Neural cell (in vitro differentiated cells): ENCODE results near the gene NSF. TPM values are rescaled to one million over a fixed set of nuclear protein-coding genes. Genes with fewer than 3 reads are reported as not detected.
A peak's percentile ranks its signal among the peaks of the same experiment; 100 is the strongest.

Experiments
- H2AFZ ChIP-seq: fragments of 200-600, 300-800 bp; sonication (generic), shearing (Covaris generic); 2 replicates; pipeline ENCODE4 v1.6.0; 2014; ENCODE audit warnings: low read depth, mild to moderate bottlenecking, antibody characterized with exemption, low read length, moderate library complexity
- H3F3A ChIP-seq: fragments of 200-600 bp; shearing (Covaris generic); 2 replicates; pipeline ENCODE4 v1.6.1; 2016; ENCODE audit warnings: mild to moderate bottlenecking, moderate library complexity, mixed read lengths, antibody characterized with exemption, low read length; ENCODE audit not compliant: insufficient read depth, poor library complexity, severe bottlenecking
- H3K27ac ChIP-seq: fragments of 200-600, 300-800 bp; sonication (generic), shearing (Covaris generic); 2 replicates; pipeline ENCODE4 v1.5.1; 2014; ENCODE audit warnings: mild to moderate bottlenecking, low read length, moderate library complexity
- H3K27me3 ChIP-seq: fragments of 300-800, 200-600 bp; sonication (generic), shearing (Covaris generic); 2 replicates; pipeline ENCODE4 v1.6.0; 2014; ENCODE audit warnings: mild to moderate bottlenecking, low read depth, low read length, moderate library complexity; ENCODE audit not compliant: insufficient read depth
- H3K36me3 ChIP-seq: fragments of 300-800, 200-600 bp; sonication (generic), shearing (Covaris generic); 2 replicates; pipeline ENCODE4 v1.5.1; 2014; ENCODE audit warnings: mild to moderate bottlenecking, antibody characterized with exemption, low read length, moderate library complexity; ENCODE audit not compliant: insufficient read depth
- H3K4me2 ChIP-seq: fragments of 300-800, 200-600 bp; sonication (generic), shearing (Covaris generic); 2 replicates; pipeline ENCODE4 v1.6.0; 2014; ENCODE audit warnings: mild to moderate bottlenecking, low read length
- H3K4me3 ChIP-seq: fragments of 300-800, 200-600 bp; sonication (generic), shearing (Covaris generic); 2 replicates; pipeline ENCODE4 v1.5.1; 2014; ENCODE audit warnings: mild to moderate bottlenecking, low read length, moderate library complexity
- H3K79me2 ChIP-seq: fragments of 200-600 bp; shearing (Covaris generic); replicated peaks from 2 replicates; pipeline ENCODE4 v1.6.0; 2014; ENCODE audit warnings: mild to moderate bottlenecking, low read length, moderate library complexity; ENCODE audit not compliant: insufficient read depth
- H3K9ac ChIP-seq: fragments of 300-800, 200-600 bp; sonication (generic), shearing (Covaris generic); 2 replicates; pipeline ENCODE4 v1.6.1; 2016; ENCODE audit warnings: mild to moderate bottlenecking, low read length, mixed read lengths
- H3K9me2 ChIP-seq: fragments of 200-600 bp; shearing (Covaris generic); 2 replicates; pipeline ENCODE4 v1.6.1; 2016; ENCODE audit warnings: mild to moderate bottlenecking, low read length, mixed read lengths; ENCODE audit not compliant: insufficient read depth
- H3K9me3 ChIP-seq: fragments of 200-600, 300-800 bp; sonication (generic), shearing (Covaris generic); 2 replicates; pipeline ENCODE4 v1.6.1; 2016; ENCODE audit warnings: mild to moderate bottlenecking, mixed run types, low read length, moderate library complexity, mixed read lengths
- H4K20me1 ChIP-seq: fragments of 200-600 bp; shearing (Covaris generic); 2 replicates; pipeline ENCODE4 v1.6.1; 2016; ENCODE audit warnings: mild to moderate bottlenecking, mixed run types; ENCODE audit not compliant: insufficient read depth
- EP300 ChIP-seq: fragments of 450-650 bp; conservative IDR thresholded peaks from 2 replicates; pipeline ENCODE4 v1.6.1; 2014; ENCODE audit warnings: antibody characterized with exemption, mild to moderate bottlenecking, moderate library complexity; ENCODE audit not compliant: poor library complexity, severe bottlenecking
- EZH2 ChIP-seq: fragments of 200-600, 300-800 bp; shearing (Covaris generic), sonication (generic); IDR thresholded peaks from 2 replicates; pipeline ENCODE4 v1.6.1; 2014; ENCODE audit warnings: antibody characterized with exemption, low read length, borderline replicate concordance, mild to moderate bottlenecking; ENCODE audit not compliant: insufficient read depth, poor library complexity, severe bottlenecking
- MXI1 ChIP-seq: fragments of 450-650 bp; conservative IDR thresholded peaks from 2 replicates; pipeline ENCODE4 v1.6.1; 2014; ENCODE audit warnings: antibody characterized with exemption, mild to moderate bottlenecking; ENCODE audit not compliant: poor library complexity, severe bottlenecking
- POLR2AphosphoS5 ChIP-seq: IDR thresholded peaks from 2 replicates; pipeline ENCODE4 v1.6.1; 2012
- RAD21 ChIP-seq: fragments of 450-650 bp; conservative IDR thresholded peaks from 2 replicates; pipeline ENCODE4 v1.6.1; 2014; ENCODE audit warnings: antibody characterized with exemption, mild to moderate bottlenecking, moderate library complexity
- SMC3 ChIP-seq: fragments of 450-650 bp; conservative IDR thresholded peaks from 2 replicates; pipeline ENCODE4 v1.6.1; 2014; ENCODE audit warnings: antibody characterized with exemption, mild to moderate bottlenecking, moderate library complexity; ENCODE audit not compliant: poor library complexity
- TAF1 ChIP-seq: IDR thresholded peaks from 2 replicates; pipeline ENCODE4 v1.6.1; 2012; ENCODE audit warnings: low read depth
- polyA plus RNA-seq: library from polyadenylated mRNA; depleted of rRNA; stranded (reverse); fragments of >200 nt; gene quantifications from 2 replicates; pipeline ENCODE4 v1.2.3, GENCODE V29; 2014
- TF ChIP-seq, protein P1 (sequence below): fragments of 450-650 bp; IDR thresholded peaks from 2 replicates; pipeline ENCODE4 v1.5.1; 2014; ENCODE audit warnings: antibody characterized with exemption, mild to moderate bottlenecking, moderate library complexity; ENCODE audit not compliant: poor library complexity, severe bottlenecking
- TF ChIP-seq, protein P2 (sequence below): IDR thresholded peaks from 2 replicates; pipeline ENCODE4 v1.6.1; 2012; ENCODE audit warnings: borderline replicate concordance

The NSF gene
- polyA plus RNA-seq, 1 donor from 2014 or later: 98.6 TPM

- Histone ChIP-seq H3K9me2 (no peaks in the 10 kb centered on the region), H3F3A (no peaks in the 10 kb centered on the region), H3K27me3 (peaks cover 5% of the 10 kb centered on the region), H3K79me2 (no peaks in the 10 kb centered on the region), H2AFZ (no peak overlapping the region), H4K20me1 (no peaks in the 10 kb centered on the region), H3K9ac (peak overlapping the region; percentile 66), H3K4me3 (peak overlapping the region; percentile 68), H3K9me3 (no peaks in the 10 kb centered on the region), H3K4me2 (peak overlapping the region; percentile 14), H3K36me3 (no peaks in the 10 kb centered on the region), H3K27ac (no peak overlapping the region)
- TF ChIP-seq POLR2AphosphoS5 (no peak), TAF1 (no peak), EZH2 (no peak), SMC3 (no peak), RAD21 (no peak), MXI1 (no peak), EP300 (no peak)
- TF ChIP-seq, protein P1, sequence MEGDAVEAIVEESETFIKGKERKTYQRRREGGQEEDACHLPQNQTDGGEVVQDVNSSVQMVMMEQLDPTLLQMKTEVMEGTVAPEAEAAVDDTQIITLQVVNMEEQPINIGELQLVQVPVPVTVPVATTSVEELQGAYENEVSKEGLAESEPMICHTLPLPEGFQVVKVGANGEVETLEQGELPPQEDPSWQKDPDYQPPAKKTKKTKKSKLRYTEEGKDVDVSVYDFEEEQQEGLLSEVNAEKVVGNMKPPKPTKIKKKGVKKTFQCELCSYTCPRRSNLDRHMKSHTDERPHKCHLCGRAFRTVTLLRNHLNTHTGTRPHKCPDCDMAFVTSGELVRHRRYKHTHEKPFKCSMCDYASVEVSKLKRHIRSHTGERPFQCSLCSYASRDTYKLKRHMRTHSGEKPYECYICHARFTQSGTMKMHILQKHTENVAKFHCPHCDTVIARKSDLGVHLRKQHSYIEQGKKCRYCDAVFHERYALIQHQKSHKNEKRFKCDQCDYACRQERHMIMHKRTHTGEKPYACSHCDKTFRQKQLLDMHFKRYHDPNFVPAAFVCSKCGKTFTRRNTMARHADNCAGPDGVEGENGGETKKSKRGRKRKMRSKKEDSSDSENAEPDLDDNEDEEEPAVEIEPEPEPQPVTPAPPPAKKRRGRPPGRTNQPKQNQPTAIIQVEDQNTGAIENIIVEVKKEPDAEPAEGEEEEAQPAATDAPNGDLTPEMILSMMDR: no peak
- TF ChIP-seq, protein P2, sequence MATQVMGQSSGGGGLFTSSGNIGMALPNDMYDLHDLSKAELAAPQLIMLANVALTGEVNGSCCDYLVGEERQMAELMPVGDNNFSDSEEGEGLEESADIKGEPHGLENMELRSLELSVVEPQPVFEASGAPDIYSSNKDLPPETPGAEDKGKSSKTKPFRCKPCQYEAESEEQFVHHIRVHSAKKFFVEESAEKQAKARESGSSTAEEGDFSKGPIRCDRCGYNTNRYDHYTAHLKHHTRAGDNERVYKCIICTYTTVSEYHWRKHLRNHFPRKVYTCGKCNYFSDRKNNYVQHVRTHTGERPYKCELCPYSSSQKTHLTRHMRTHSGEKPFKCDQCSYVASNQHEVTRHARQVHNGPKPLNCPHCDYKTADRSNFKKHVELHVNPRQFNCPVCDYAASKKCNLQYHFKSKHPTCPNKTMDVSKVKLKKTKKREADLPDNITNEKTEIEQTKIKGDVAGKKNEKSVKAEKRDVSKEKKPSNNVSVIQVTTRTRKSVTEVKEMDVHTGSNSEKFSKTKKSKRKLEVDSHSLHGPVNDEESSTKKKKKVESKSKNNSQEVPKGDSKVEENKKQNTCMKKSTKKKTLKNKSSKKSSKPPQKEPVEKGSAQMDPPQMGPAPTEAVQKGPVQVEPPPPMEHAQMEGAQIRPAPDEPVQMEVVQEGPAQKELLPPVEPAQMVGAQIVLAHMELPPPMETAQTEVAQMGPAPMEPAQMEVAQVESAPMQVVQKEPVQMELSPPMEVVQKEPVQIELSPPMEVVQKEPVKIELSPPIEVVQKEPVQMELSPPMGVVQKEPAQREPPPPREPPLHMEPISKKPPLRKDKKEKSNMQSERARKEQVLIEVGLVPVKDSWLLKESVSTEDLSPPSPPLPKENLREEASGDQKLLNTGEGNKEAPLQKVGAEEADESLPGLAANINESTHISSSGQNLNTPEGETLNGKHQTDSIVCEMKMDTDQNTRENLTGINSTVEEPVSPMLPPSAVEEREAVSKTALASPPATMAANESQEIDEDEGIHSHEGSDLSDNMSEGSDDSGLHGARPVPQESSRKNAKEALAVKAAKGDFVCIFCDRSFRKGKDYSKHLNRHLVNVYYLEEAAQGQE: no peak
Observed at GRCh38 chr17:46772475-46773220, 182.2 kb downstream of the NSF start.

GRCh38 chr17:46773221-46773605 lies 182.7 kb downstream of the NSF start:
- H3K27ac ChIP-seq: no peak overlapping the region
- TF ChIP-seq EZH2: no peak
- TF ChIP-seq SMC3: no peak
- TF ChIP-seq EP300: no peak
- TF ChIP-seq POLR2AphosphoS5: no peak
- no peaks in the 10 kb centered on the region for H3K79me2 ChIP-seq
- H3F3A ChIP-seq: no peaks in the 10 kb centered on the region
- H2AFZ ChIP-seq: no peak overlapping the region
- H3K4me3 ChIP-seq: no peak overlapping the region
- no peak overlapping the region for H3K4me2 ChIP-seq
- H3K9ac ChIP-seq: no peak overlapping the region
- H3K36me3 ChIP-seq: no peaks in the 10 kb centered on the region
- H3K9me2 ChIP-seq: no peaks in the 10 kb centered on the region
- no peaks in the 10 kb centered on the region for H4K20me1 ChIP-seq
- no peaks in the 10 kb centered on the region for H3K9me3 ChIP-seq
- peaks cover 5% of the 10 kb centered on the region for H3K27me3 ChIP-seq
